ENCODE results near the gene RD3L. TPM values are rescaled to one million over a fixed set of nuclear protein-coding genes. Genes with fewer than 3 reads are reported as not detected.

Gene RD3L
- total and polyA plus RNA-seq, 5 experiments from 2014 or later, result not detected

DNA sequence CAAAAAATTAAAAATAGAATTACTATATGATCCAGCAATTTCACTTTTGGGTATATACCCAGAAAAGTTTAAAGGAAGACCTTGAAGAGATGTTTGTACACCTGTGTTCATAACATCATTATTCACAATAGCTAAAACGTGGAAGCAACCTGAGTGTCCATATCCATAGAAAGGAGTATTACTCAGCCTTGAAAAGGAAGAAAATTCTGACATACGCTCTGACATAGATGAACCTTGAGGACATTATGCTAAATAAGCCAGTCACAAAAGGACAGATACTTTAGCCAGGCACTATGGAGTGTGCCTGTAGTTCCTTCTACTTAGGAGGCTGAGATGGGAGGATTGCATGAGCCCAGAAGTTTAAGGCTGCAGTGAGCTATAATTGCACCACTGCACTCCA is 6.1 kb upstream of the RD3L start:
- H3K36me3 Mint-ChIP-seq, result peaks cover 0 to 9% (median 0%) of the 10 kb centered on the region in 3 donors
- POLR2A ChIA-PET, result no interaction called here
- DNase-seq (no peak), ATAC-seq (no peak)
- H3K4me3 Mint-ChIP-seq, result no peak overlapping the region
- H3K27me3 Mint-ChIP-seq, result peaks cover 24 to 42% (median 28%) of the 10 kb centered on the region in 5 donors
- H3K4me1 Mint-ChIP-seq, result peaks cover 0 to 3% (median 0%) of the 10 kb centered on the region in 4 donors
- H3K9me3 Mint-ChIP-seq, result peaks cover 0 to 9% (median 0%) of the 10 kb centered on the region in 9 donors
- no peak overlapping the region for H3K27ac Mint-ChIP-seq

DNA sequence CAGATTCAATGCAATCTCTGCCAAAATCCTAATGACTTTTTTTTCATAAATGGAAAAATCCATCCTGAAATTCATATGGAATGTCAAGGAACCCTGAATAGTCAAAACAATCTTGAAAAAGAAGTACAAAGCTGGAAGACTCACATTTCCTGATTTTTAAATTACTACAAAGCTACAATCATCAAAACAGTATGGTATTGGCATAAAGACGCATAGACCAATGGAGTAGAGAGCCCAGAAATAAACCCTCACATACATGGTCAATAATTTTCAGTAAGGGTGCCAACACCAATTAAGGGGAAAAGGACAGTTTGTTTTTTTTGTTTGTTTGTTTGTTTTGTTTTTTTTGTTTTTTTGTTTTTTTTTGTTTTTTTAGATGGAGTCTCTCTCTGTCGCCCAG is 4.6 kb upstream of the RD3L start:
- H3K9me3 Mint-ChIP-seq, result peaks cover 0 to 9% (median 0%) of the 10 kb centered on the region in 9 donors

DNA sequence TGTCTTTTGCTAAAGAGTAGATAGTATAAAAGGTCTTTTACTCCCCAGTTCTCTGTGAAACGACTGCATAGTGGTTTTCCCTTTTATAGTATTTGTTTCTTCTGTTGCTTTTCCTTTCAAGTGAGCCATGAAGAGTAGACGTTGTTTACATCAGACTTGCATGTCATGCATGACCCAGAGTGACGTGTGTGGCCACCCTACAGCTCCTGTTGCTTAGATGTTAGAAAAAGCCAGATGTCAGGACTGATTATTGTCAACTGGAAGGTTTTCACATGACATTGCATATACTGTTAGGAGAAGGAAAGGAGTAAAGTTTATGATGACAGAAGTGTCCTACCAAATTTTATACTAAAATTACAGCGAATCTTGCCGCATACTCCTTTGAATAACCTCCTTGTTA is 1.3 kb upstream of the RD3L start:
- POLR2A ChIA-PET, result no interaction called here
- Mint-ChIP-seq H3K27ac (no peak overlapping the region), H3K4me3 (no peak overlapping the region), H3K27me3 (peaks cover 22 to 48% (median 26%) of the 10 kb centered on the region in 5 donors), H3K4me1 (no peaks in the 10 kb centered on the region), H3K9me3 (peaks cover 0 to 9% (median 0%) of the 10 kb centered on the region in 9 donors), H3K36me3 (peaks cover 0 to 9% (median 0%) of the 10 kb centered on the region in 3 donors)
- ATAC-seq, result no peak
- DNase-seq, result no peak

More for the DNA sequence above, 4.6 kb upstream of the RD3L start:
- POLR2A ChIA-PET, result no interaction called here
- no peak overlapping the region for H3K4me3 Mint-ChIP-seq
- DNase-seq (no peak), ATAC-seq (no peak)
- no peak overlapping the region for H3K27ac Mint-ChIP-seq
- no peaks in the 10 kb centered on the region for H3K4me1 Mint-ChIP-seq
- H3K36me3 Mint-ChIP-seq, result peaks cover 0 to 9% (median 0%) of the 10 kb centered on the region in 3 donors
- H3K27me3 Mint-ChIP-seq, result peaks cover 24 to 50% (median 28%) of the 10 kb centered on the region in 5 donors

DNA sequence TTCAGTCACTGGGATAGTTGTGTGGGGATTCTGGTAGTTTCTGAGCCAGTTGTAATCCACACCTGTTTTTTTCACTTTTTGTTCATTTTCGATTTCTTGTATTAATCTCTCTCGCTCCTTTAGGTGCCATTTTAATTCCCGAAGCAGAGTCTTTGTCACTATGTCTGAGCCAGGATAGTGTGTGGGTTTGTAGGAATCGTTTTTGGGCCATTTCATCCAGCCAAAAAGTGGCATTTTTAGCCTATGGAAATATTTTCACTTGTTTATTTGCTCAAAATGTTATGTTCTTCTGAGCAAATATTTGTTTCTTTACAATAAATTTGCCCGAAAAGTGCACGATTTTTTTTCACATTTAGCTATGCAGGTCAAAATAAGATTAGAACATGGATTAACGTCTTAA is 867 bp downstream of the RD3L start:
- DNase-seq (no peak), ATAC-seq (no peak)
- Mint-ChIP-seq H3K36me3 (peaks cover 0 to 4% (median 0%) of the 10 kb centered on the region in 3 donors), H3K27me3 (peaks cover 10 to 39% (median 20%) of the 10 kb centered on the region in 5 donors), H3K9me3 (peaks cover 0 to 3% (median 0%) of the 10 kb centered on the region in 9 donors), H3K27ac (no peak overlapping the region), H3K4me3 (no peak overlapping the region), H3K4me1 (no peaks in the 10 kb centered on the region)
- POLR2A ChIA-PET, result no interaction called here

DNA sequence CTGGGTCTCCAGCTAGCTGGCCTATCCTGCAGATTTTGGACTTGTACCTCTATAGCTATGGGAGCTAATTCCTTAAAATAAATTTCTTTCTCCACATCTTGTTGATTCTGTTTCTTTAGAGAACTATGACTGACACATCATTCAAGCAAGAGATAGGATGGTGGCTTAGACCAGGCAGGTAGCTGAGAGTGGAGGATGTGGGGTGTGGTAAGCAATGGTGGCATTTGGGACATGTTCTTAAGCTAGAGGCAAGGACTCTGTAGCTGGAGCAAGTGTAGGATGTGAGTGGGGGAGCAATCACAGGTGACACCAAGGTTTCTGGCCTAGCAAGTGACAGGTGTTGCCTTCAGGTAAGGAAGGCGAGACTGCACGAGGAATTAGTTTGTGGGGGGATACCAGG is 7.2 kb downstream of the RD3L start:
- peaks cover 0 to 4% (median 0%) of the 10 kb centered on the region in 5 donors for H3K27me3 Mint-ChIP-seq
- no peak overlapping the region for H3K4me3 Mint-ChIP-seq
- H3K36me3 Mint-ChIP-seq, result no peaks in the 10 kb centered on the region
- DNase-seq (no peak), ATAC-seq (no peak)
- POLR2A ChIA-PET, result no interaction called here
- no peaks in the 10 kb centered on the region for H3K9me3 Mint-ChIP-seq
- peak overlapping the region in 1 of 10 donors; percentile 13 for H3K27ac Mint-ChIP-seq
- peaks cover 0 to 5% (median 1%) of the 10 kb centered on the region in 4 donors for H3K4me1 Mint-ChIP-seq

DNA sequence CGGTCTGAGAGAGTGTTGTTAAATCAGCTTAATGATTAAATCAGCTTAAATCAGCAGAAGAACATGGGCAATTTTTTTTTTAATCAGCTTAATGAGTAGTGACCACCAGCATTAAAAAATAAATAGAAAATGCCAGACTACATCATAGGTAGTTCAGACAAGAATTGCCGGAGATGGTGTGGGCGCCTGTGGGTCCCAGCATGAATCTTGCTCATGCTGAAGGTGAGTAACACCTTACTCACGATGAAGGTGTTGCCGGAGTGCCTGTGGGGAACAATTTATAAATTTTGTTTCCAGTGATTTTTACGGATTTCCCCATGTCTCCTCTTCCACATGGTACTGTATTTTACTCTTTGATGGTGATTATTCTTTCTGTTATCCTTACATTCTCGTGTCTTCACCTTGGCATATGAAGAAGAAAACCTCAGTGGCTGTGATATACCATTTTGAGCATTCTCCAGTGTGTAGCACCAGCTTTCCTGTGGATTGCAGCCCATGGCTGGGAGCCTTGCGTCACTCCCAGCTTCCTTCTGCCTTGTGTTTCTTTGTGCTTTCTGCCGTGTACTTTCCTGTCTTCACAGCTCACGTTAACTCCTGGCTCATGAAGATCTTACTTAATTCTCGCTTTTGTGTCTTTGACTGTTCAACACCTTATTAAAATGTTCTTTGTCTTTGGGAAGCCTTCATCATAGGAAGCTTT is 9.4 kb downstream of the RD3L start:
- POLR2A ChIA-PET, result no interaction called here
- no peak overlapping the region for H3K27ac Mint-ChIP-seq
- peaks cover 0 to 5% (median 1%) of the 10 kb centered on the region in 4 donors for H3K4me1 Mint-ChIP-seq
- no peaks in the 10 kb centered on the region for H3K36me3 Mint-ChIP-seq
- peaks cover 0 to 3% (median 0%) of the 10 kb centered on the region in 5 donors for H3K27me3 Mint-ChIP-seq
- DNase-seq (no peak), ATAC-seq (no peak)
- H3K4me3 Mint-ChIP-seq, result no peak overlapping the region
- H3K9me3 Mint-ChIP-seq, result no peaks in the 10 kb centered on the region

DNA sequence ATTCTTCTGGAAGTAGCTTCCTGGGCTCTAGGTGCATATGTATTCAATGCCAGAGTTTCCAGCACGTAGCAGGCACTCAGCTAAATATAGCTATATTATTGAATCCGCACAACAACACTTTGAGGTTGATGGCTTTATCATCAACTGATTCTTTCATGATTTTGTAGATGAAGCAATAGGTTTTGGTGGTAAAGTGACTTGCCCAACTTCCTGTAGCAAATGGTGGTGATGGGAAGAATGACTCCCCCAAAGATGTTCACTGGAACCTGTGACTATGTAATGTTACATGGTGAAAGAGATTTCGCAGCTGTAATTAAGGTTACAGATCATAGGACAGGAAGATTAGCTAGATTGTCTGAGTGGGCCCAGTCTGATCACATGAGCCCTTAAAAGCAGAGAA is 10.9 kb downstream of the RD3L start:
- Mint-ChIP-seq H3K27ac (no peak overlapping the region), H3K9me3 (no peaks in the 10 kb centered on the region), H3K4me3 (no peak overlapping the region), H3K4me1 (peaks cover 0 to 5% (median 2%) of the 10 kb centered on the region in 4 donors), H3K27me3 (peaks cover 0 to 7% (median 3%) of the 10 kb centered on the region in 5 donors), H3K36me3 (no peaks in the 10 kb centered on the region)
- DNase-seq (no peak), ATAC-seq (no peak)
- POLR2A ChIA-PET, result no interaction called here

DNA sequence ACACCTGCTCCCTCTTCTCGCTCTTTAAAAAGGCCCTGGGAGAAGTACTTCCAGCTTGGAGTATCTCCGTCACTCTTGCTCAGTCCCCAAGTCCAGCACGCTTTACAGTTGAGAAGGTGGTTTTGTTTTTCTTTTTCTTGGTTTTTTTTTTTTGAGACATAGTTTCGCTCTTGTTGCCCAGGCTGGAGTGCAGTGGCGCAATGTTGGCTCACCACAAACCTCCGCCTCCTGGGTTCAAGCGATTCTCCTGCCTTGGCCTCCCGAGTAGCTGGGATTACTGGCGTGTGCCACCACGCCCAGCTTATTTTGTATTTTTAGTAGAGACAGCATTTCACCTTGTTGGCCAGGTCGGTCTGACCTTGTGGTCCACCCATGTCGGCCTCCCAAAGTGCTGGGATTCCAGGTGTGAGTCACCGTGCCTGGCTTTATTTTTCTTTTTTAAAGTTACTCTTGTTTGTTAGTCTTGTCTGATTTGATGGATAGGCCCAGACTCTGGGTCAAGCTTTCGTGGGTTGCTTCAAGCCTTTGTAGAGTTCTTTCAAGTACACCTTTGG is 12.2 kb downstream of the RD3L start:
- POLR2A ChIA-PET, result interaction anchor here (0.7 kb wide), 1 partner anchor 9 kb away, joined by 3 read pairs; a partner anchor contains a TSS
- peaks cover 0 to 7% (median 5%) of the 10 kb centered on the region in 5 donors for H3K27me3 Mint-ChIP-seq
- no peak overlapping the region for H3K4me3 Mint-ChIP-seq
- no peaks in the 10 kb centered on the region for H3K9me3 Mint-ChIP-seq
- H3K27ac Mint-ChIP-seq, result no peak overlapping the region
- DNase-seq (no peak), ATAC-seq (no peak)
- H3K36me3 Mint-ChIP-seq, result no peaks in the 10 kb centered on the region
- H3K4me1 Mint-ChIP-seq, result peaks cover 0 to 5% (median 2%) of the 10 kb centered on the region in 4 donors

DNA sequence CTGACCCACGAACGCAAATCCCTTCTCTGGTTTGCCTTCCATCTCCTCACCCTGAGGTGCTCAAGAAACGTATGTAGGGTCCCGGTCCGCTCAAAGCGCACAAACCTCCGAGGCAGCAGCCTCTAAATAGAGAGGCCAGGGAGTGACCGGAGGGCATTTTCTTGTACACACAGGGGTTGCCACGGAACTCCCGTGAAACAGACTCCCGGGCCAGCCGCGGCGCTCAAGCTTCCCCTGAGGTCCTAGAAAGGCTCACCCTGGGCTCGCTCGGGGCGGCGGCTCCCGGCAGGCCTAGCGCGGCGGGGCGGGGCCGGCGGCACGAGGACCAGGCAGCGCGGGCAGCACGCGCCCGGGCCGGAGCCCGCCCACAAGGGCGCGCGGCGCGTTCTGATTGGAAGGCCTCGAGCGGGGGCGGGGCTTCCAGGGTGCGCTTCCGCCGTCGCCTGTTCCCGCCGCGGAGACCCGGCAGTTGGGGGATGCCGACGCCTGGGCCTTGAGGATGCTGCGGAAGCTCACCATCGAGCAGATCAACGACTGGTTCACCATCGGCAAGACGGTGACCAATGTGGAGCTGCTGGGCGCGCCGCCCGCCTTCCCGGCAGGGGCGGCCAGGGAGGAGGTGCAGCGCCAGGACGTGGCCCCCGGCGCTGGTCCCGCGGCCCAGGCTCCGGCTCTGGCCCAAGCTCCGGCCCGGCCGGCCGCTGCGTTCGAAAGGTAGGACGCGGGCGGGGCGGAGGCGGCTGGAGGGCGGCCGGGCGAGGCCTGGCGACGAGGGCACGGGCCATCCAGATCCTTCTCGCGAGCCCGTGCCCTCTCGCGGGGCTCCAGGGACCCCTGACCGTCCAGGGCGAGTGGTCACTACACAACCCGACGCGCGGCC is 14.1 kb downstream of the RD3L start, which contains the start of gene TDRD9:
Gene TDRD9 (plus strand): TSS at position 446 of the 880 bp plus-strand sequence. CDS start 54 bp downstream, at position 500.
- DNase-seq (peak in 1 of 10 donors; percentile 13), ATAC-seq (no peak)
- H3K27ac Mint-ChIP-seq, result peak within 1 kb of the TSS in 1 of 10 donors; percentile 1
- no peaks in the 10 kb centered on the region for H3K9me3 Mint-ChIP-seq
- no peak within 1 kb of the TSS for H3K4me3 Mint-ChIP-seq
- peaks cover 0 to 5% (median under 1%) of the 10 kb centered on the region in 4 donors for H3K4me1 Mint-ChIP-seq
- peaks cover 2 to 13% (median 11%) of the 10 kb centered on the region in 5 donors for H3K27me3 Mint-ChIP-seq
- no peaks in the 10 kb centered on the region for H3K36me3 Mint-ChIP-seq
- POLR2A ChIA-PET, result interaction anchor here (0.6 kb wide), 1 partner anchor 1050 kb away, joined by 6 read pairs; no protein-coding TSS in a partner anchor

DNA sequence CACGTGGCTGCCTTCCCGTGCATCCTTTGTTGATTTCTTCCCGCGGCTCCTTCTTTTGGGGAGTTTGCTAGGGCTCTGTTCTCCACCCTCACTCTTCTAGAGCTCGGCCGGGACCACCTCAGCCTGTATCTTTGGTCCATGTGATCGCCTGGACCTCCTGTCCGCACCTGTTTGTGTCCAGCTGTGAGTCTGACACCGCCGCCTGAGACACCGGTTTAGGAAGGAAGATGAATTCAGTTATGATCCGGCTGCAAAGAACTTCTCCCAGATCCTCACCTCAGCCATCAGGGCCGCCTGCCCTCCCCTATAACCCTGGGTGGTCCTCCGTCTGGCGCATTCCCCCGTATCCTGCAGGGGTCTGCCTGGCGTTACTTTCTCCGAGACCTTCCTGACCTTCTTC is 14.8 kb downstream of the RD3L start:
- no peak overlapping the region for H3K4me3 Mint-ChIP-seq
- ATAC-seq (no peak), DNase-seq (no peak)
- H3K27me3 Mint-ChIP-seq, result peaks cover 4 to 18% (median 11%) of the 10 kb centered on the region in 5 donors
- no peak overlapping the region for H3K27ac Mint-ChIP-seq
- H3K36me3 Mint-ChIP-seq, result no peaks in the 10 kb centered on the region
- H3K4me1 Mint-ChIP-seq, result peaks cover 0 to 5% (median under 1%) of the 10 kb centered on the region in 4 donors
- POLR2A ChIA-PET, result no interaction called here
- no peaks in the 10 kb centered on the region for H3K9me3 Mint-ChIP-seq

DNA sequence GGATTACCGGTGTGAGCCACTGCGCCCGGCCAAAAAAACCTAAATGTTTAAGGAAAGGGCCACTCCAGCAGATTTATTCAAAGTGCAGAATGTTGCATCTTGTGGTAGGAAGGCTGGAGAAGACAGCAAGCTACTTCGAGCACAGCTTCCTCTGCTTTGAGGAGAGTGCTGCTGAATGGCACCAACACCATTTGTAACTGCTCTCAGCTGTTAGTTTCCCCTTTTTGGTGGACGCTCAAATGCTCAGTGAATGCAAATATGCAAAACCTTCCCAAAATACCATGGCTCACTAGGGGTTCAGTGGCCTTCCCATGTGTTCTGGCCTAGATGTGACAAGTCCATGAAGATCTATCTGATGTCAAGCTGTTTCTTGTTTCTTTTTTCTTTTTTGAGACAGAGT is 17.0 kb downstream of the RD3L start:
- peaks cover 2 to 10% (median 7%) of the 10 kb centered on the region in 4 donors for H3K4me1 Mint-ChIP-seq
- no peak overlapping the region for H3K4me3 Mint-ChIP-seq
- ATAC-seq, result no peak
- H3K9me3 Mint-ChIP-seq, result no peaks in the 10 kb centered on the region
- peaks cover 4 to 18% (median 11%) of the 10 kb centered on the region in 5 donors for H3K27me3 Mint-ChIP-seq
- H3K36me3 Mint-ChIP-seq, result no peaks in the 10 kb centered on the region
- no peak overlapping the region for H3K27ac Mint-ChIP-seq
- DNase-seq, result no peak
- POLR2A ChIA-PET, result interaction anchor here (0.6 kb wide), 1 partner anchor 493 kb away, joined by 3 read pairs; no protein-coding TSS in a partner anchor

DNA sequence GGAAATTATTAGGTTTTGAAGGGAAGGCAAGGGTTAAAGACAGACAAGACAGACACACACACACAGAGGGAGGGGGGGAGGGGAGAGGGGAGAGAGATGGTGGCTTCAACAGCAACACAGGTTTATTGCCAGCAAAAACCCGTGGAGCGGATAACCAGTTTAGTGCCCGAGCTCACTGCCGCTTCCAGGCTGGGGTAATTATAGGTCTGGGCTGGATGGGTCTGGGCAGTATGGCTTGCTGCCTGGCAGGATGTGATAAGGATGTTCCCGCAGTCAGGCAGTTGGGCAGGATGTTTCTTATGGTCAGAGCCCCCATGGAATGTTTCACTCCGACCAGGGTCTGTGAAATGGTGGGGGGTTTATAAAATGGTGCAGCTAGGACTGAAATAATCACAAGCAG is 18.5 kb downstream of the RD3L start:
- POLR2A ChIA-PET, result no interaction called here
- Mint-ChIP-seq H3K27ac (peak overlapping the region in 1 of 10 donors; percentile 69), H3K36me3 (peaks cover 0 to 2% (median 0%) of the 10 kb centered on the region in 3 donors), H3K4me1 (peaks cover 2 to 20% (median 10%) of the 10 kb centered on the region in 4 donors), H3K9me3 (no peaks in the 10 kb centered on the region), H3K4me3 (no peak overlapping the region), H3K27me3 (peaks cover 4 to 18% (median 11%) of the 10 kb centered on the region in 5 donors)
- DNase-seq (no peak), ATAC-seq (no peak)

Measured in naive thymus-derived CD8-positive, alpha-beta T cell (primary cell).